ENCODE measurements around the gene MMP20. TPM values are rescaled to one million over a fixed set of nuclear protein-coding genes. Genes with fewer than 3 reads are reported as not detected.

The MMP20 gene
- total RNA-seq, 1 experiment from 2014 or later = 0.30 TPM

- 0 out of 2 replicates have a peak, but pooled peaks have one; percentile 33 for TF ChIP-seq MAX (IDR thresholded peaks at IDR 0.05)
- peak; percentile 90 for TF ChIP-seq SP1 (IDR thresholded peaks at IDR 0.05; ENCODE audit: low read depth)
- peak; percentile 79; the same call in 1 of the 2 replicates for TF ChIP-seq SRF (IDR thresholded peaks at IDR 0.05; ENCODE audit: low read depth)
These were observed 61.0 kb downstream of the MMP20 start (continued) for GRCh38 chr11:102564110-102564509.

GRCh38 chr11:102561636-102562035 is 63.5 kb downstream of the MMP20 start:
- DNase-seq (ENCODE audit: low read depth, low spot score) (no peak), ATAC-seq (no peak)
- Histone ChIP-seq H3K4me2 (ENCODE audit: low read length) (0 out of 2 replicates have a peak overlapping the region, but pooled peaks have one; percentile 7), H3K9me2 (ENCODE audit: insufficient read depth) (no peaks in the 10 kb centered on the region), H3K27me3 (ENCODE audit: insufficient read depth, low read length) (no peaks in the 10 kb centered on the region), H4K20me1 (ENCODE audit: insufficient read depth) (no peaks in the 10 kb centered on the region), H3K9ac (ENCODE audit: low read length) (no peak overlapping the region), H3K9me3 (ENCODE audit: control insufficient read depth in 1 of 2, insufficient read depth in 1 of 2, low read depth in 1 of 2, low read length in 2 of 2) (peaks cover 3 to 7% of the 10 kb centered on the region in 2 experiments; a peak in 3 of 4 replicates), H3K4me1 (ENCODE audit: control insufficient read depth in 1 of 2, insufficient read depth in 2 of 2, low read length in 2 of 2) (peaks cover 13 to 52% of the 10 kb centered on the region in 2 experiments), H3K4me3 (replicated peaks in 1 of 2; ENCODE audit: low read depth in 1 of 2, low read length in 2 of 2) (no peak overlapping the region), H3K79me2 (ENCODE audit: insufficient read depth, low read length) (no peaks in the 10 kb centered on the region), H3K36me3 (ENCODE audit: control insufficient read depth in 1 of 2, insufficient read depth in 2 of 2, low read length in 2 of 2) (peaks cover 0 to 13% of the 10 kb centered on the region in 2 experiments; a peak in 1 of 4 replicates), H3K27ac (ENCODE audit: low read depth, low read length) (no peak overlapping the region), H2AFZ (ENCODE audit: low read depth, low read length, poor library complexity, severe bottlenecking) (peak overlapping the region; percentile 83)
- intact Hi-C loops (cut with micrococcal nuclease) = no loop called here
- no TSS peak for BruUV-seq (replicated peaks)
- no peak for TF ChIP-seq POLR2AphosphoS5 (IDR thresholded peaks at IDR 0.05; ENCODE audit: low read depth, low read length)
- TF ChIP-seq RAD21 (IDR thresholded peaks at IDR 0.05; ENCODE audit: low read depth) = no peak
- TF ChIP-seq ELF1 (IDR thresholded peaks at IDR 0.05; ENCODE audit: borderline replicate concordance, low read depth) = no peak
- TF ChIP-seq CTCF (IDR thresholded peaks at IDR 0.05 in 2 of 3, conservative IDR thresholded peaks at IDR 0.05 in 1 of 3; ENCODE audit: borderline replicate concordance in 1 of 3, insufficient read depth in 1 of 3, low read depth in 2 of 3, low read length in 2 of 3) = no peak
- TF ChIP-seq REST (IDR thresholded peaks at IDR 0.05; ENCODE audit: low read depth) = no peak
- no peak for TF ChIP-seq YY1 (IDR thresholded peaks at IDR 0.05; ENCODE audit: extremely low read depth, insufficient replicate concordance, low read depth, low read length)
- TF ChIP-seq SRF (IDR thresholded peaks at IDR 0.05; ENCODE audit: low read depth) = no peak
- TF ChIP-seq JUND (IDR thresholded peaks at IDR 0.05) = no peak
- no peak for TF ChIP-seq EGR1 (IDR thresholded peaks at IDR 0.05; ENCODE audit: low read depth)
- ChIA-PET CTCF (no interaction called here), POLR2A (no interaction called here), RAD21 (ENCODE audit: low non-redundant PET in 1 of 2, low total read pairs in 2 of 2, uncharacterized antibody in 2 of 2, unreplicated experiment in 2 of 2) (no interaction called here)
